Astrocyte of the spinal cord (primary cell): Measurements from ENCODE around the gene LCN12.

Experiments used
- DNase-seq: peaks from one replicate; pipeline ENCODE4 v3.0.0; 2011; ENCODE audit warnings: low read depth, low spot score
- H3K4me3 ChIP-seq: 2 replicates; pipeline ENCODE4 v1.5.1; 2011; ENCODE audit warnings: low read depth, mild to moderate bottlenecking, low read length, moderate library complexity
- in situ Hi-C: cut with HindIII; loops from 2 replicates; pipeline ENCODE4 v1.10.0; 2017; ENCODE audit warnings: low sequenced_read_pairs
- TF ChIP-seq, protein P1 (sequence below): IDR thresholded peaks from 2 replicates; pipeline ENCODE4 v1.5.1; 2012; ENCODE audit warnings: low read depth, mild to moderate bottlenecking, low read length, inconsistent platforms

The LCN12 gene

DNA sequence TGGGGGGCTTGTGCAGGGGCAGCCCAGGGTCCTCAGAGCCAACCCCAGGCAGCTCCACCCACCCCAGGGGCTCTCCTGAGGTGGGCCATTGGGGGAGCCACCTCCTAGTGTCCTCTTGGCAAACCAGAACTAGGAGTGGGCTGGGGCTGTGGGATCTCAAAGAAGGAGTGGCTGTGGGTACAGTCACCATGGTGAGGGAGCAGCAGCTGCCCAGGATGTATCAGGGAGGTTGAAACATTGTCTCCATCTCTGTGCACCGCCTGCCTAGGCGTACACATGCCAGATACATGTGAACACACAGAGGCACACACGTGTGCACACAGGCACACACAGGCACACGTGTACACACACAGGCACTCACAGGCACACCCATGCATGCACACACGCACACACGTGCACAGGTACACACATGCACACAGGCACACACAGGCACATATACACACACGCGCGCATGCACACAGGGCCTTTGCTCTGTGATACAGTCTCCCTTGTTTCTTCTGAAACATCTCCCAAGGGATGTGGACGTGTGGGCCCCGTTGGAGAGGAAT lies 10.7 kb downstream of the LCN12 start:
- no peak for DNase-seq
- no peak overlapping the region for H3K4me3 ChIP-seq
- in situ Hi-C loops, result no loop called here
- TF ChIP-seq, protein P1, sequence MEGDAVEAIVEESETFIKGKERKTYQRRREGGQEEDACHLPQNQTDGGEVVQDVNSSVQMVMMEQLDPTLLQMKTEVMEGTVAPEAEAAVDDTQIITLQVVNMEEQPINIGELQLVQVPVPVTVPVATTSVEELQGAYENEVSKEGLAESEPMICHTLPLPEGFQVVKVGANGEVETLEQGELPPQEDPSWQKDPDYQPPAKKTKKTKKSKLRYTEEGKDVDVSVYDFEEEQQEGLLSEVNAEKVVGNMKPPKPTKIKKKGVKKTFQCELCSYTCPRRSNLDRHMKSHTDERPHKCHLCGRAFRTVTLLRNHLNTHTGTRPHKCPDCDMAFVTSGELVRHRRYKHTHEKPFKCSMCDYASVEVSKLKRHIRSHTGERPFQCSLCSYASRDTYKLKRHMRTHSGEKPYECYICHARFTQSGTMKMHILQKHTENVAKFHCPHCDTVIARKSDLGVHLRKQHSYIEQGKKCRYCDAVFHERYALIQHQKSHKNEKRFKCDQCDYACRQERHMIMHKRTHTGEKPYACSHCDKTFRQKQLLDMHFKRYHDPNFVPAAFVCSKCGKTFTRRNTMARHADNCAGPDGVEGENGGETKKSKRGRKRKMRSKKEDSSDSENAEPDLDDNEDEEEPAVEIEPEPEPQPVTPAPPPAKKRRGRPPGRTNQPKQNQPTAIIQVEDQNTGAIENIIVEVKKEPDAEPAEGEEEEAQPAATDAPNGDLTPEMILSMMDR, result no peak

DNA sequence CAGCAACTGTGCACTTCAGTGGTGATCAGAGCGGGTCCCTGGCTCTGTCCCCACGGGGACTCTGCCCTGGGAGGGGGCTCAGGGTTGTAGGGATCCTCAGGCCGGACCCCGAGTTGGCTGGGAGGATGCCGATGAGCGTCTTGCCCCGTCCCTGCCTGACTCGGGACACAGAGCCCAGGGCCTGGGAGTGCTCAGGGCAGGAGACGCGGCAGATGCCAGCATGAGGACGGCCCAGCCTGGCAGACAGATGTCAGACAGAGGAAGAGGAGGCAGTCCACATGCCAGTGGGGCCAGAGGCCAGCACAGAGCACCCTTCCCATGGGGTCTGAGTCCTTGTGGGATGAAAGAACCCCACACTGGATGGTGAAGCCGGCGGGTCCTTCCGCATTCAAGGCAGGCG lies 11.3 kb downstream of the LCN12 start:
- TF ChIP-seq, protein P1, result no peak
- no peak for DNase-seq
- in situ Hi-C loops, result no loop called here
- H3K4me3 ChIP-seq, result no peak overlapping the region

DNA sequence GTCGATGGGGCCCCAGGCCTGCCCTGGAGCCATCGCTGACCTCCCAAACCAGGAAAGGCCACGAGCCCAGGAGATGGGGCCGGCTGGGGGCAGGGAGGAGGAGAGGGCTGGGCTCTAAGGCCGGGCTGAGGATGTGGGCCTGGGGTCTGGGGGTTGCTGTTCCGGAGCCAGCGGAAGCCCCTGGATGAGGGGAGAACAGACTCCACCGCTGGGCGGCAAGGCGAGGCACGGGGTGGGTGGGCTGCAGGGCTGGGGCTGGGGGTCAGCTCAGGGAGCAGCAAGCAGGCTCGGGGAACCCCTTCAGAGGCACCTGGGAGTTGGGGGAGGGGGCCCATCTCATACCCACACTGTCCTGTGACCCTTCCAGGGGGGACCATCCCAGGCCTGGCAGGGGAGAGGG lies 11.7 kb downstream of the LCN12 start:
- in situ Hi-C loops, result no loop called here
- no peak overlapping the region for H3K4me3 ChIP-seq
- DNase-seq, result no peak
- TF ChIP-seq, protein P1, result no peak

DNA sequence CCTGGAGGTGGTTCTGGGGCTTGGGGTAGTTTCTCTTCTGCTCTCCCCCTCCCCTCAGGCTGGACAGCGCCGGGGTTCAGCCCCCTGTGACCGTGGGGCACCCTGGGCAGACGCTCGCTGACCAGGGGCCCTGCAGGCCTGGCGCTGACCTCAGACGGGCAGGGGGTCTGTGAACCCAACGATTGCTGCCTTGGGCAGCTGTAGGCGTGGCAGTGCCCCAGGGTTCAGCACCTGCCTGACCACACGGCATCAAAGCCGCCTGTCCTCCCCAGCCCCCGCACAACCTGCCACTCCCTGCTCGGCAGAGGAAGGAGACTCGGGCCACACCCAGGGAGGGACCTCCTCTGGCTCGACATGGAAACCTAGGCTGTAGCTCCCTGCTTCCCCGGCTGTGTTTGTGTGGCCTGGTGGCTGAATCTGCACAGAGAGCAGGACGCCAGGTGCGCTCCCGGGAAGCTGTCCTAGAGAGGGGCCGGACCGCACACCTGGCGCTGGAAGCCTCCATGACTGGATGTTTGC lies 12.2 kb downstream of the LCN12 start:
- TF ChIP-seq, protein P1, result no peak
- in situ Hi-C loops, result no loop called here
- H3K4me3 ChIP-seq, result no peak overlapping the region
- no peak for DNase-seq

DNA sequence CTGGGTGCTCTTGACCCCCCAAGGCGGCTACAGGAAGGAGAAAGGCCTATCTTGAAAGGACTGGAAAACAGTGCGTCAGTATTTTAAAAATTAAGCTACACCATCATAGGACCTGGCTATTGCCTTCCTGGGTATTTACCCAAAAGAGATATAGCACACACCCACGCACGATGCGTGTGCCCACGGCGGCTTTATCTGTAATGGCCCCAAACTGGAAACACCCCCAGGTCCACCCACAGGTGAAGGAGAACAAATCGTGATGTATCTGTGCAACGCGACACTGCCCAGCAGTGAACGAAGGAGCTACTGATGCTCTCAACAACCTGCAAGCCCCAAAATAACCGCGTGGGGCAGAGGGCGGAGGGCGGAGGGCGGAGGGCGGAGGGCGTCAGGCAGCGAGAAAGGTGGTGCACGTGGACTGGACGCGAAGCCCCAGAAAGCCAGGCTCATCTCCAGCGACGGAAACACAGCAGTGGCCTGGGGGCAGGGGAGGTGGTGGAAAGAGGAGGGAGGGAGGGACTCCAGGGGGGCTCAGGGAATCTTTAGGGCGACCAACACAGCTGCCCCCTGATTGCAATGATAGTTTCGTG lies 12.9 kb downstream of the LCN12 start:
- TF ChIP-seq, protein P1, result no peak
- in situ Hi-C loops, result no loop called here
- DNase-seq, result no peak
- no peak overlapping the region for H3K4me3 ChIP-seq

DNA sequence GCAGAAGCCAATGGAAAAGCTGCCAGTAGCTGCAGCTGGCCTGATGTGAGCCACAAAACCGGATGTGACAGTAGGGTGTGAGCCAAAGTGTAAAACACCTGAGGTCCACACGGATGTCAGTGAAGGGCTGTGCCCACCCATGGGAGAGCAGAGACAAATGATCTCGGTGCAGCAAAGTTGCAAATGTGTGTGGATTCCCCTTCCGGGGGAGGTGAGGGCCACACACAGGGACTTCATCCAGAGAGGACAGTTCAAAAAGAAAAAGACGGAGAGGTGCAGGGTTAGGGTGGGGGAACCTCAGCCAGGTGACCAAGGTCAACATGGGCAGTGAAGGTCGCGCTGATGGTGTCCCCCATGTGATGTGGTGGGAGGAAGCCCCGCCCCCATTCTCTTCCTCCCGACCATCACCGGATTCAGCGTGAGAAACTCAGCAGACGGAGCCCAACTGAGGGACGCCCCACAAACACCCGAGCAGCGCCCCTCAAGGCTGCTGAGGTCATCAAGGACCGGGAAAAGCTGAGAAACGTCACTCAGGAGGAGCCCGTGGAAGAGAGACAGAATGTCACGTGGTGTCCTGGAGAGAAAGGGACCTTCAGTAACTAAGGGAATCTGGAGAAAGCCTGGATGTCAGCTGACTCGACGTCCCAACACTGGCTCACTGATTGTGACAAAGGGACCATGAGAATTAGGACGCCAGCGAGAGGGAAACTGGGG lies 13.9 kb downstream of the LCN12 start:
- in situ Hi-C loops, result no loop called here
- TF ChIP-seq, protein P1, result no peak
- DNase-seq, result no peak
- no peak overlapping the region for H3K4me3 ChIP-seq
